GM12878 (cell line): ENCODE measurements around the gene ADGRD1. TPM values are rescaled to one million over a fixed set of nuclear protein-coding genes. Genes with fewer than 3 reads are reported as not detected.

Experiments
- CBX5 ChIP-seq: sonication (generic); IDR thresholded peaks from 2 replicates; pipeline ENCODE4 v1.6.1; 2016; ENCODE audit warnings: low read depth, moderate library complexity, mild to moderate bottlenecking, inconsistent platforms
- CEBPB ChIP-seq, 2 experiments: fragments of 150-350 bp in 1 of 2; IDR thresholded peaks; 2 replicates each; pipeline ENCODE4 v1.6.1; 2012 to 2014; ENCODE audit warnings: low read depth in 2 of 2, low read length in 2 of 2, borderline replicate concordance in 1 of 2, inconsistent platforms in 1 of 2
- DPF2 ChIP-seq: fragments of 450-650 bp; IDR thresholded peaks from 2 replicates; pipeline ENCODE4 v1.6.1; 2017; ENCODE audit warnings: mild to moderate bottlenecking
- E2F8 ChIP-seq: fragments of 450-650 bp; IDR thresholded peaks from 2 replicates; pipeline ENCODE4 v1.6.1; 2018; ENCODE audit warnings: mild to moderate bottlenecking, low read depth, moderate library complexity; ENCODE audit not compliant: partially characterized antibody
- EZH2 ChIP-seq: IDR thresholded peaks from 2 replicates; pipeline ENCODE4 v1.6.1; 2012; ENCODE audit warnings: low read depth, mild to moderate bottlenecking, control low read depth, inconsistent platforms, low read length, borderline replicate concordance; ENCODE audit not compliant: control insufficient read depth
- FOXK2 ChIP-seq: fragments of 450-650 bp; IDR thresholded peaks from 2 replicates; pipeline ENCODE4 v1.6.1; 2017; ENCODE audit warnings: mild to moderate bottlenecking, moderate library complexity
- FOXM1 ChIP-seq: IDR thresholded peaks from 2 replicates; pipeline ENCODE4 v1.6.1; 2012; ENCODE audit warnings: low read depth, mild to moderate bottlenecking, inconsistent platforms, low read length, moderate library complexity
- HCFC1 ChIP-seq: fragments of 150-350 bp; IDR thresholded peaks from 2 replicates; pipeline ENCODE4 v1.6.1; 2014; ENCODE audit warnings: low read length
- HDAC2 ChIP-seq: fragments of 200-600 bp; sonication (generic); IDR thresholded peaks from 2 replicates; pipeline ENCODE4 v1.6.1; 2017
- KAT2A ChIP-seq: conservative IDR thresholded peaks from 2 replicates; pipeline ENCODE4 v1.6.1; 2011; ENCODE audit warnings: low read depth, low read length; ENCODE audit not compliant: control insufficient read depth
- LARP7 ChIP-seq: fragments of 450-650 bp; IDR thresholded peaks from 2 replicates; pipeline ENCODE4 v1.6.1; 2017; ENCODE audit warnings: mild to moderate bottlenecking
- MYB ChIP-seq: fragments of 150-350 bp; IDR thresholded peaks from 2 replicates; pipeline ENCODE4 v1.6.1; 2014; ENCODE audit warnings: mild to moderate bottlenecking, low read depth, low read length, borderline replicate concordance
- NFXL1 ChIP-seq: fragments of 450-650 bp; IDR thresholded peaks from 2 replicates; pipeline ENCODE4 v1.6.1; 2017; ENCODE audit warnings: antibody characterized with exemption, mild to moderate bottlenecking, borderline replicate concordance
- NFYB ChIP-seq: IDR thresholded peaks from 2 replicates; pipeline ENCODE4 v1.6.1; 2011; ENCODE audit warnings: low read depth, mild to moderate bottlenecking, low read length, improper control_type of control experiment, moderate library complexity; ENCODE audit not compliant: insufficient read depth
- NKRF ChIP-seq: fragments of 450-650 bp; conservative IDR thresholded peaks from 2 replicates; pipeline ENCODE4 v1.6.1; 2017; ENCODE audit warnings: mild to moderate bottlenecking, moderate library complexity
- POLR2AphosphoS2 ChIP-seq: IDR thresholded peaks from 2 replicates; pipeline ENCODE4 v1.6.1; 2011; ENCODE audit warnings: low read depth, mild to moderate bottlenecking, low read length, improper control_type of control experiment, moderate library complexity
- RAD21 ChIP-seq: IDR thresholded peaks from 2 replicates; pipeline ENCODE4 v1.6.1; 2011; ENCODE audit warnings: mild to moderate bottlenecking, low read depth, low read length, moderate library complexity; ENCODE audit not compliant: insufficient read depth
- RUNX3 ChIP-seq: IDR thresholded peaks from 2 replicates; pipeline ENCODE4 v1.6.1; 2012; ENCODE audit warnings: low read length, inconsistent platforms
- STAT3 ChIP-seq: IDR thresholded peaks from 2 replicates; pipeline ENCODE4 v1.6.1; 2011; ENCODE audit warnings: low read depth, low read length, improper control_type of control experiment
- SUZ12 ChIP-seq: fragments of 200-600 bp; sonication (generic); IDR thresholded peaks from one replicate; pipeline ENCODE4 v1.6.1; 2018; ENCODE audit warnings: antibody characterized with exemption, mild to moderate bottlenecking; ENCODE audit not compliant: unreplicated experiment
- USF2 ChIP-seq: IDR thresholded peaks from 2 replicates; pipeline ENCODE4 v1.6.1; 2011; ENCODE audit warnings: low read depth, low read length, improper control_type of control experiment, borderline replicate concordance
- ZBED1 ChIP-seq: IDR thresholded peaks from 2 replicates; pipeline ENCODE4 v1.6.1; 2016; ENCODE audit warnings: borderline replicate concordance
- ZNF207 ChIP-seq: fragments of 450-650 bp; IDR thresholded peaks from 2 replicates; pipeline ENCODE4 v1.6.1; 2014; ENCODE audit warnings: antibody characterized with exemption, mild to moderate bottlenecking, borderline replicate concordance
- ZNF24 ChIP-seq: fragments of 450-650 bp; IDR thresholded peaks from 2 replicates; pipeline ENCODE4 v1.6.1; 2017; ENCODE audit warnings: antibody characterized with exemption, mild to moderate bottlenecking
- ZSCAN29 ChIP-seq: fragments of 450-650 bp; IDR thresholded peaks from 2 replicates; pipeline ENCODE4 v1.6.1; 2017; ENCODE audit warnings: mild to moderate bottlenecking, moderate library complexity
- ZZZ3 ChIP-seq: IDR thresholded peaks from 2 replicates; pipeline ENCODE4 v1.6.1; 2011; ENCODE audit warnings: low read depth; ENCODE audit not compliant: control insufficient read depth, insufficient read length
- polyA plus RNA-seq, 11 experiments: library from polyadenylated mRNA; depleted of rRNA in 4 of 11; unstranded in 6 of 11; stranded (reverse) in 5 of 11; fragments of >200 nt; fragmentation: Nextera tagmentation in 4 of 11; fragmentation: Illumina TruSeq in 1 of 11; extraction: Ambion mirVana in 4 of 11; extraction: Trizol in 1 of 11; gene quantifications; 1 replicate in 1 of 11; 2 replicates in 10 of 11; pipeline versions ENCODE4 v1.2.1 to v1.2.3, GENCODE V29; 2011 to 2016; ENCODE audit warnings: inconsistent platforms in 2 of 11, missing spikeins in 2 of 11, low read depth in 1 of 11
- total RNA-seq, 4 experiments: library from RNA; depleted of rRNA in 3 of 4; stranded (reverse); fragments of >200 nt in 3 of 4; fragmentation: Illumina TruSeq in 1 of 4; extraction: Trizol in 1 of 4; gene quantifications; 2 replicates each; pipeline versions ENCODE4 v1.2.1 to v1.2.3, GENCODE V29; 2013 to 2021

Gene ADGRD1
- total and polyA plus RNA-seq, 10 of the 15 experiments (the other 5 are each of a cell fraction or from before 2014, with no cell fraction given): 0.15 to 12.7 (median 1.2) TPM

- TF ChIP-seq E2F8 (no peak), ZSCAN29 (no peak), RAD21 (no peak), ZNF24 (no peak), ZNF207 (no peak), CEBPB (IDR thresholded peaks at IDR 0.05; ENCODE audit: borderline replicate concordance in 1 of 2, low read depth in 2 of 2, low read length in 2 of 2) (no peak), NFXL1 (no peak), CBX5 (no peak), DPF2 (peak; percentile 84), LARP7 (no peak), HDAC2 (no peak), EZH2 (no peak), KAT2A (no peak), HCFC1 (no peak), ZZZ3 (no peak), NKRF (no peak), STAT3 (no peak), FOXK2 (no peak), FOXM1 (no peak), RUNX3 (peak; percentile 71), POLR2AphosphoS2 (no peak), ZBED1 (no peak), MYB (no peak), USF2 (no peak), SUZ12 (no peak), NFYB (peak; percentile 63)
Measured at GRCh38 chr12:130970165-130970907, 16.6 kb downstream of the ADGRD1 start (continued).
